HEK293T (cell line): Measurements from ENCODE around the gene COMMD1.

Experiments used
- ARNT ChIP-seq: fragments of 450-650 bp; IDR thresholded peaks from 2 replicates; pipeline ENCODE4 v1.6.1; 2017; ENCODE audit warnings: mild to moderate bottlenecking
- BHLHE40 ChIP-seq: fragments of 450-650 bp; IDR thresholded peaks from 2 replicates; pipeline ENCODE4 v1.6.1; 2016; ENCODE audit warnings: mild to moderate bottlenecking, moderate library complexity, borderline replicate concordance
- ELF4 ChIP-seq: fragments of 450-650 bp; IDR thresholded peaks from 2 replicates; pipeline ENCODE4 v1.6.1; 2017; ENCODE audit warnings: antibody characterized with exemption
- FOXA1 ChIP-seq: fragments of 450-650 bp; IDR thresholded peaks from 2 replicates; pipeline ENCODE4 v1.6.1; 2016; ENCODE audit warnings: mild to moderate bottlenecking
- FOXM1 ChIP-seq: fragments of 450-650 bp; IDR thresholded peaks from 2 replicates; pipeline ENCODE4 v1.6.1; 2017; ENCODE audit warnings: mild to moderate bottlenecking, borderline replicate concordance
- LEF1 ChIP-seq: fragments of 450-650 bp; IDR thresholded peaks from 2 replicates; pipeline ENCODE4 v1.6.1; 2017; ENCODE audit warnings: mild to moderate bottlenecking, borderline replicate concordance
- NFRKB ChIP-seq: fragments of 450-650 bp; IDR thresholded peaks from 2 replicates; pipeline ENCODE4 v1.6.1; 2016; ENCODE audit warnings: mild to moderate bottlenecking, moderate library complexity
- SUZ12 ChIP-seq: fragments of 450-650 bp; IDR thresholded peaks from 2 replicates; pipeline ENCODE4 v1.6.1; 2016; ENCODE audit warnings: mild to moderate bottlenecking
- ZNF384 ChIP-seq: fragments of 450-650 bp; IDR thresholded peaks from 2 replicates; pipeline ENCODE4 v1.6.1; 2016
- TF ChIP-seq, protein P1 (sequence below): fragments of 450-650 bp; IDR thresholded peaks from 2 replicates; pipeline ENCODE4 v1.6.1; 2016

GRCh38 chr2:62074233-62074632 lies 168.8 kb downstream of the COMMD1 start:
- no peak for TF ChIP-seq FOXM1
- TF ChIP-seq NFRKB: no peak
- TF ChIP-seq ZNF384: no peak
- no peak for TF ChIP-seq BHLHE40
- no peak for TF ChIP-seq ARNT
- TF ChIP-seq, protein P1, sequence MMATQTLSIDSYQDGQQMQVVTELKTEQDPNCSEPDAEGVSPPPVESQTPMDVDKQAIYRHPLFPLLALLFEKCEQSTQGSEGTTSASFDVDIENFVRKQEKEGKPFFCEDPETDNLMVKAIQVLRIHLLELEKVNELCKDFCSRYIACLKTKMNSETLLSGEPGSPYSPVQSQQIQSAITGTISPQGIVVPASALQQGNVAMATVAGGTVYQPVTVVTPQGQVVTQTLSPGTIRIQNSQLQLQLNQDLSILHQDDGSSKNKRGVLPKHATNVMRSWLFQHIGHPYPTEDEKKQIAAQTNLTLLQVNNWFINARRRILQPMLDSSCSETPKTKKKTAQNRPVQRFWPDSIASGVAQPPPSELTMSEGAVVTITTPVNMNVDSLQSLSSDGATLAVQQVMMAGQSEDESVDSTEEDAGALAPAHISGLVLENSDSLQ: no peak
- no peak for TF ChIP-seq LEF1
- TF ChIP-seq ELF4: no peak
- no peak for TF ChIP-seq FOXA1
- TF ChIP-seq SUZ12: no peak
